GM18867 (cell line): Measurements from ENCODE around the gene TMOD1.
"Not testable (repeated sequence)": the region's sequence is repeated elsewhere in the genome, so short reads cannot be mapped to it uniquely, and the experiment has no call there.

Experiments used
- ATAC-seq: cut with Tn5 transposase; IDR thresholded peaks from one replicate; pipeline ENCODE4 v1.9.1; 2021; ENCODE audit warnings: mild to moderate bottlenecking, moderate library complexity; ENCODE audit not compliant: unreplicated experiment

The TMOD1 gene

GRCh38 chr9:97591535-97591934, 90.1 kb downstream of the TMOD1 start:
- ATAC-seq, result no peak

- no peak for ATAC-seq
Measured at GRCh38 chr9:97592126-97592525, 90.7 kb downstream of the TMOD1 start.

GRCh38 chr9:97593960-97594359, 92.5 kb downstream of the TMOD1 start:
- ATAC-seq, result no peak

GRCh38 chr9:97594381-97594921, 93.0 kb downstream of the TMOD1 start:
- ATAC-seq, result no peak

GRCh38 chr9:97596906-97597305, 95.4 kb downstream of the TMOD1 start:
- ATAC-seq, result no peak

GRCh38 chr9:97598461-97599288, 97.2 kb downstream of the TMOD1 start:
- peak; percentile 84 for ATAC-seq

GRCh38 chr9:97599314-97599846, 97.9 kb downstream of the TMOD1 start:
- ATAC-seq, result no peak

- ATAC-seq, result no peak
Measured at GRCh38 chr9:97600531-97601227, 99.2 kb downstream of the TMOD1 start.

- no peak for ATAC-seq
Measured at GRCh38 chr9:97601228-97601898, 99.9 kb downstream of the TMOD1 start.

- no peak for ATAC-seq
Measured at GRCh38 chr9:97602430-97602829, 101.0 kb downstream of the TMOD1 start.

- no peak for ATAC-seq
Measured at GRCh38 chr9:97604901-97605645, 103.6 kb downstream of the TMOD1 start.

GRCh38 chr9:97615439-97616072, 114.1 kb downstream of the TMOD1 start:
- ATAC-seq, result no peak

- ATAC-seq, result peak; percentile 62
Measured at GRCh38 chr9:97617939-97618416, 116.5 kb downstream of the TMOD1 start.

GRCh38 chr9:97620063-97620462, 118.6 kb downstream of the TMOD1 start:
- not testable (repeated sequence) for ATAC-seq

- not testable (repeated sequence) for ATAC-seq
Measured at GRCh38 chr9:97622483-97622882, 121.0 kb downstream of the TMOD1 start.

- no peak for ATAC-seq
Measured at GRCh38 chr9:97623946-97624345, 122.5 kb downstream of the TMOD1 start.

GRCh38 chr9:97625620-97626019, 124.2 kb downstream of the TMOD1 start:
- ATAC-seq, result no peak

- ATAC-seq, result no peak
Measured at GRCh38 chr9:97627624-97628023, 126.2 kb downstream of the TMOD1 start.

- no peak for ATAC-seq
Measured at GRCh38 chr9:97628668-97629067, 127.2 kb downstream of the TMOD1 start.

GRCh38 chr9:97629156-97629555, 127.7 kb downstream of the TMOD1 start:
- ATAC-seq, result no peak
